Lung (tissue), 12 donors: Measurements from ENCODE around the gene CELF5. TPM values are rescaled to one million over a fixed set of nuclear protein-coding genes. Genes with fewer than 3 reads are reported as not detected.

Experiments
- ATAC-seq: fragments of 200-7000 bp; cut with Tn5 transposase; one replicate; pipeline ENCODE4 v1.9.1; 2020; ENCODE audit warnings: moderate number of reproducible peaks; ENCODE audit not compliant: insufficient read depth, low FRiP score
- DNase-seq, 3 donors: peaks; one replicate each; pipeline ENCODE4 v3.0.0-alpha.2; 2013 to 2017
- H3K27ac ChIP-seq, 2 donors: one replicate each; pipeline ENCODE4 v1.5.1; 2013; ENCODE audit warnings: mild to moderate bottlenecking in 2 of 2, moderate library complexity in 2 of 2, control low read depth in 1 of 2, inconsistent platforms in 1 of 2, low read depth in 1 of 2, low read length in 1 of 2
- H3K27me3 ChIP-seq, 3 donors: one replicate each; pipeline ENCODE4 v1.5.1; 2013; ENCODE audit warnings: low read length in 2 of 3; ENCODE audit not compliant: control insufficient read depth in 3 of 3, insufficient read depth in 3 of 3
- H3K36me3 ChIP-seq, 4 donors: one replicate each; pipeline ENCODE4 v1.5.1; 2013; ENCODE audit warnings: low read length in 4 of 4, mild to moderate bottlenecking in 1 of 4, moderate library complexity in 1 of 4; ENCODE audit not compliant: control insufficient read depth in 4 of 4, insufficient read depth in 4 of 4
- H3K4me1 ChIP-seq, 5 donors: one replicate each; pipeline ENCODE4 v1.5.1; 2013; ENCODE audit warnings: low read length in 5 of 5, mild to moderate bottlenecking in 2 of 5, moderate library complexity in 1 of 5; ENCODE audit not compliant: control insufficient read depth in 5 of 5, insufficient read depth in 5 of 5
- H3K4me3 ChIP-seq: one replicate; pipeline ENCODE4 v1.5.1; 2013; ENCODE audit warnings: mild to moderate bottlenecking, control low read depth, moderate library complexity
- H3K9ac ChIP-seq, 2 donors: one replicate each; pipeline ENCODE4 v1.5.1; 2013; ENCODE audit warnings: low read length in 2 of 2, control low read depth in 1 of 2; ENCODE audit not compliant: insufficient read depth in 1 of 2
- H3K9me3 ChIP-seq, 4 donors: one replicate each; pipeline ENCODE4 v1.5.1; 2013; ENCODE audit warnings: low read length in 3 of 4, mild to moderate bottlenecking in 1 of 4, moderate library complexity in 1 of 4; ENCODE audit not compliant: control insufficient read depth in 4 of 4, insufficient read depth in 3 of 4
- WGBS, 2 donors: extraction: QIAGEN DNeasy Blood & Tissue Kit; methylation state at CpG; one replicate each; pipeline ENCODE4 v1.1.7; 2013; 5-methylcytosine and 5-hydroxymethylcytosine counted together
- polyA plus RNA-seq, 2 donors: library from polyadenylated mRNA; stranded (reverse); fragments of 200-250 nt; gene quantifications; one replicate each; pipeline ENCODE4 v1.2.1, GENCODE V29; 2013
- total RNA-seq, 2 donors: library from RNA; depleted of rRNA in 1 of 2; stranded (reverse); fragments of >200 nt in 1 of 2; gene quantifications; one replicate each; pipeline ENCODE4 v1.2.1, GENCODE V29; 2014 to 2021
- TF ChIP-seq, protein P1 (sequence below): IDR thresholded peaks from 2 replicates; pipeline ENCODE4 v1.5.1; 2012; ENCODE audit warnings: mild to moderate bottlenecking; ENCODE audit errors: control extremely low read depth, extremely low read depth
- donor health status: control.
- donor health status: control.
- donor health status: Bipolar disorder and iron deficiency.
- donor health status: healthy.
- donor health status: DM: yes; HTN: yes; CAD: no.

Gene CELF5
- total and polyA plus RNA-seq, 4 donors: 0.08 to 0.14 (median 0.12) TPM; not detected in 1

DNA sequence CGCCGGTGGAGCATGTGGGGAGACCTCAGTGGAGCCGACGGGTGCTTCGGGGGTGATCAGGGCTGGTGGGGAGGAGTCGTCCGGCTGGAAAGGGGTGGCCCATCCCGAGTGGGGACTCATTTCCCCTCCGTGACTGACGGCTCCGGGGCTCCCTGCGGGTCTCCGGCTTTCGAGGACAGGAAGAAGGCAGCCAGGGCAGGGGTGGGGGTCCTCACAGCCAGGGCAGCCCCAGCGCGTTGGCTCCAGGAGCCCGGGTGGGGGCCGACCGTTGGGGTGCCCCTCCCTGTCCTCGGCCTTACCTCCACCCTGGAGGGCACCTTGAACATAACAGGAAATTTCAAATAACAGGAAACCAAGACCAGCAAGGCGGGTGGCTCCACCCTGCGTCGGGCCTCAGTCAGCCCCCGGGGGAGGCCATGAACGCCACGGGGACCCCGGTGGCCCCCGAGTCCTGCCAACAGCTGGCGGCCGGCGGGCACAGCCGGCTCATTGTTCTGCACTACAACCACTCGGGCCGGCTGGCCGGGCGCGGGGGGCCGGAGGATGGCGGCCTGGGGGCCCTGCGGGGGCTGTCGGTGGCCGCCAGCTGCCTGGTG lies 46.0 kb upstream of the CELF5 start, which contains the start of gene S1PR4:
Gene S1PR4 (plus strand): TSS at position 393 of the 596 bp plus-strand sequence. CDS start 24 bp downstream, at position 417.
- Histone ChIP-seq H3K27ac (peak within 1 kb of the TSS in 1 of 2 donors; percentile 87), H3K36me3 (no peaks in the 10 kb centered on the region), H3K4me1 (peaks cover 0 to 23% (median 0%) of the 10 kb centered on the region in 5 donors), H3K9ac (no peak within 1 kb of the TSS), H3K4me3 (peak within 1 kb of the TSS; percentile 38), H3K9me3 (no peaks in the 10 kb centered on the region), H3K27me3 (no peaks in the 10 kb centered on the region)
- TF ChIP-seq, protein P1, sequence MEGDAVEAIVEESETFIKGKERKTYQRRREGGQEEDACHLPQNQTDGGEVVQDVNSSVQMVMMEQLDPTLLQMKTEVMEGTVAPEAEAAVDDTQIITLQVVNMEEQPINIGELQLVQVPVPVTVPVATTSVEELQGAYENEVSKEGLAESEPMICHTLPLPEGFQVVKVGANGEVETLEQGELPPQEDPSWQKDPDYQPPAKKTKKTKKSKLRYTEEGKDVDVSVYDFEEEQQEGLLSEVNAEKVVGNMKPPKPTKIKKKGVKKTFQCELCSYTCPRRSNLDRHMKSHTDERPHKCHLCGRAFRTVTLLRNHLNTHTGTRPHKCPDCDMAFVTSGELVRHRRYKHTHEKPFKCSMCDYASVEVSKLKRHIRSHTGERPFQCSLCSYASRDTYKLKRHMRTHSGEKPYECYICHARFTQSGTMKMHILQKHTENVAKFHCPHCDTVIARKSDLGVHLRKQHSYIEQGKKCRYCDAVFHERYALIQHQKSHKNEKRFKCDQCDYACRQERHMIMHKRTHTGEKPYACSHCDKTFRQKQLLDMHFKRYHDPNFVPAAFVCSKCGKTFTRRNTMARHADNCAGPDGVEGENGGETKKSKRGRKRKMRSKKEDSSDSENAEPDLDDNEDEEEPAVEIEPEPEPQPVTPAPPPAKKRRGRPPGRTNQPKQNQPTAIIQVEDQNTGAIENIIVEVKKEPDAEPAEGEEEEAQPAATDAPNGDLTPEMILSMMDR: no peak
- ATAC-seq: no peak
- no peak for DNase-seq
- 21 to 38% methylated on average over 42 of the region's 42 CpGs for WGBS, 2 donors

DNA sequence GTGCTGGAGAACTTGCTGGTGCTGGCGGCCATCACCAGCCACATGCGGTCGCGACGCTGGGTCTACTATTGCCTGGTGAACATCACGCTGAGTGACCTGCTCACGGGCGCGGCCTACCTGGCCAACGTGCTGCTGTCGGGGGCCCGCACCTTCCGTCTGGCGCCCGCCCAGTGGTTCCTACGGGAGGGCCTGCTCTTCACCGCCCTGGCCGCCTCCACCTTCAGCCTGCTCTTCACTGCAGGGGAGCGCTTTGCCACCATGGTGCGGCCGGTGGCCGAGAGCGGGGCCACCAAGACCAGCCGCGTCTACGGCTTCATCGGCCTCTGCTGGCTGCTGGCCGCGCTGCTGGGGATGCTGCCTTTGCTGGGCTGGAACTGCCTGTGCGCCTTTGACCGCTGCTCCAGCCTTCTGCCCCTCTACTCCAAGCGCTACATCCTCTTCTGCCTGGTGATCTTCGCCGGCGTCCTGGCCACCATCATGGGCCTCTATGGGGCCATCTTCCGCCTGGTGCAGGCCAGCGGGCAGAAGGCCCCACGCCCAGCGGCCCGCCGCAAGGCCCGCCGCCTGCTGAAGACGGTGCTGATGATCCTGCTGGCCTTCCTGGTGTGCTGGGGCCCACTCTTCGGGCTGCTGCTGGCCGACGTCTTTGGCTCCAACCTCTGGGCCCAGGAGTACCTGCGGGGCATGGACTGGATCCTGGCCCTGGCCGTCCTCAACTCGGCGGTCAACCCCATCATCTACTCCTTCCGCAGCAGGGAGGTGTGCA lies 45.3 kb upstream of the CELF5 start:
- peak overlapping the region; percentile 38 for H3K4me3 ChIP-seq
- no peak for DNase-seq

DNA sequence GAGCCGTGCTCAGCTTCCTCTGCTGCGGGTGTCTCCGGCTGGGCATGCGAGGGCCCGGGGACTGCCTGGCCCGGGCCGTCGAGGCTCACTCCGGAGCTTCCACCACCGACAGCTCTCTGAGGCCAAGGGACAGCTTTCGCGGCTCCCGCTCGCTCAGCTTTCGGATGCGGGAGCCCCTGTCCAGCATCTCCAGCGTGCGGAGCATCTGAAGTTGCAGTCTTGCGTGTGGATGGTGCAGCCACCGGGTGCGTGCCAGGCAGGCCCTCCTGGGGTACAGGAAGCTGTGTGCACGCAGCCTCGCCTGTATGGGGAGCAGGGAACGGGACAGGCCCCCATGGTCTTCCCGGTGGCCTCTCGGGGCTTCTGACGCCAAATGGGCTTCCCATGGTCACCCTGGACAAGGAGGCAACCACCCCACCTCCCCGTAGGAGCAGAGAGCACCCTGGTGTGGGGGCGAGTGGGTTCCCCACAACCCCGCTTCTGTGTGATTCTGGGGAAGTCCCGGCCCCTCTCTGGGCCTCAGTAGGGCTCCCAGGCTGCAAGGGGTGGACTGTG lies 44.6 kb upstream of the CELF5 start:
- DNase-seq: no peak
- Histone ChIP-seq H3K27ac (peak overlapping the region in 1 of 2 donors; percentile 87), H3K9ac (no peak overlapping the region), H3K9me3 (no peaks in the 10 kb centered on the region), H3K27me3 (no peaks in the 10 kb centered on the region), H3K36me3 (no peaks in the 10 kb centered on the region), H3K4me3 (peak overlapping the region; percentile 24), H3K4me1 (peaks cover 0 to 24% (median 0%) of the 10 kb centered on the region in 5 donors)
- WGBS, 2 donors: 29 to 67% methylated on average over 31 of the region's 31 CpGs
- TF ChIP-seq, protein P1: no peak
- no peak for ATAC-seq

More for the DNA sequence above, 45.3 kb upstream of the CELF5 start:
- Histone ChIP-seq H3K9me3 (no peaks in the 10 kb centered on the region), H3K9ac (no peak overlapping the region), H3K27me3 (no peaks in the 10 kb centered on the region), H3K4me1 (peaks cover 0 to 23% (median 0%) of the 10 kb centered on the region in 5 donors), H3K36me3 (no peaks in the 10 kb centered on the region), H3K27ac (peak overlapping the region in 1 of 2 donors; percentile 87)
- ATAC-seq: no peak
- WGBS, 2 donors: 42 to 61% methylated on average over 52 of the region's 52 CpGs
- TF ChIP-seq, protein P1: no peak
